ENCODE data around the gene C16orf74.

- TF ChIP-seq, protein P1, sequence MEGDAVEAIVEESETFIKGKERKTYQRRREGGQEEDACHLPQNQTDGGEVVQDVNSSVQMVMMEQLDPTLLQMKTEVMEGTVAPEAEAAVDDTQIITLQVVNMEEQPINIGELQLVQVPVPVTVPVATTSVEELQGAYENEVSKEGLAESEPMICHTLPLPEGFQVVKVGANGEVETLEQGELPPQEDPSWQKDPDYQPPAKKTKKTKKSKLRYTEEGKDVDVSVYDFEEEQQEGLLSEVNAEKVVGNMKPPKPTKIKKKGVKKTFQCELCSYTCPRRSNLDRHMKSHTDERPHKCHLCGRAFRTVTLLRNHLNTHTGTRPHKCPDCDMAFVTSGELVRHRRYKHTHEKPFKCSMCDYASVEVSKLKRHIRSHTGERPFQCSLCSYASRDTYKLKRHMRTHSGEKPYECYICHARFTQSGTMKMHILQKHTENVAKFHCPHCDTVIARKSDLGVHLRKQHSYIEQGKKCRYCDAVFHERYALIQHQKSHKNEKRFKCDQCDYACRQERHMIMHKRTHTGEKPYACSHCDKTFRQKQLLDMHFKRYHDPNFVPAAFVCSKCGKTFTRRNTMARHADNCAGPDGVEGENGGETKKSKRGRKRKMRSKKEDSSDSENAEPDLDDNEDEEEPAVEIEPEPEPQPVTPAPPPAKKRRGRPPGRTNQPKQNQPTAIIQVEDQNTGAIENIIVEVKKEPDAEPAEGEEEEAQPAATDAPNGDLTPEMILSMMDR (IDR thresholded peaks at IDR 0.05; ENCODE audit: low read depth, low read length, poor library complexity, severe bottlenecking): no peak
- no peak for TF ChIP-seq EZH2phosphoT487 (IDR thresholded peaks at IDR 0.05; ENCODE audit: borderline replicate concordance, low read length)
Observed at GRCh38 chr16:85759136-85759535, 8.2 kb upstream of the C16orf74 start.
